IPS-15b (cell line): ENCODE data around the gene MANEA.
A peak's percentile ranks its signal among the peaks of the same experiment; 100 is the strongest.

Experiments used
- H3K27me3 ChIP-seq: one replicate; pipeline ENCODE4 v1.6.1; 2013; ENCODE audit warnings: low read length; ENCODE audit not compliant: control insufficient read depth, insufficient read depth
- H3K36me3 ChIP-seq: one replicate; pipeline ENCODE4 v1.6.1; 2013; ENCODE audit warnings: low read length; ENCODE audit not compliant: control insufficient read depth, insufficient read depth
- H3K4me1 ChIP-seq: one replicate; pipeline ENCODE4 v1.6.1; 2013; ENCODE audit warnings: mild to moderate bottlenecking, low read length; ENCODE audit not compliant: control insufficient read depth, insufficient read depth
- H3K4me3 ChIP-seq: one replicate; pipeline ENCODE4 v1.5.1; 2013; ENCODE audit warnings: low read depth, low read length
- H3K9ac ChIP-seq: one replicate; pipeline ENCODE4 v1.6.1; 2013; ENCODE audit warnings: low read depth, mild to moderate bottlenecking, low read length
- H3K9me3 ChIP-seq: one replicate; pipeline ENCODE4 v1.6.1; 2013; ENCODE audit warnings: mild to moderate bottlenecking, low read length; ENCODE audit not compliant: control insufficient read depth, insufficient read depth

Gene MANEA, protein sequence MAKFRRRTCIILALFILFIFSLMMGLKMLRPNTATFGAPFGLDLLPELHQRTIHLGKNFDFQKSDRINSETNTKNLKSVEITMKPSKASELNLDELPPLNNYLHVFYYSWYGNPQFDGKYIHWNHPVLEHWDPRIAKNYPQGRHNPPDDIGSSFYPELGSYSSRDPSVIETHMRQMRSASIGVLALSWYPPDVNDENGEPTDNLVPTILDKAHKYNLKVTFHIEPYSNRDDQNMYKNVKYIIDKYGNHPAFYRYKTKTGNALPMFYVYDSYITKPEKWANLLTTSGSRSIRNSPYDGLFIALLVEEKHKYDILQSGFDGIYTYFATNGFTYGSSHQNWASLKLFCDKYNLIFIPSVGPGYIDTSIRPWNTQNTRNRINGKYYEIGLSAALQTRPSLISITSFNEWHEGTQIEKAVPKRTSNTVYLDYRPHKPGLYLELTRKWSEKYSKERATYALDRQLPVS

DNA sequence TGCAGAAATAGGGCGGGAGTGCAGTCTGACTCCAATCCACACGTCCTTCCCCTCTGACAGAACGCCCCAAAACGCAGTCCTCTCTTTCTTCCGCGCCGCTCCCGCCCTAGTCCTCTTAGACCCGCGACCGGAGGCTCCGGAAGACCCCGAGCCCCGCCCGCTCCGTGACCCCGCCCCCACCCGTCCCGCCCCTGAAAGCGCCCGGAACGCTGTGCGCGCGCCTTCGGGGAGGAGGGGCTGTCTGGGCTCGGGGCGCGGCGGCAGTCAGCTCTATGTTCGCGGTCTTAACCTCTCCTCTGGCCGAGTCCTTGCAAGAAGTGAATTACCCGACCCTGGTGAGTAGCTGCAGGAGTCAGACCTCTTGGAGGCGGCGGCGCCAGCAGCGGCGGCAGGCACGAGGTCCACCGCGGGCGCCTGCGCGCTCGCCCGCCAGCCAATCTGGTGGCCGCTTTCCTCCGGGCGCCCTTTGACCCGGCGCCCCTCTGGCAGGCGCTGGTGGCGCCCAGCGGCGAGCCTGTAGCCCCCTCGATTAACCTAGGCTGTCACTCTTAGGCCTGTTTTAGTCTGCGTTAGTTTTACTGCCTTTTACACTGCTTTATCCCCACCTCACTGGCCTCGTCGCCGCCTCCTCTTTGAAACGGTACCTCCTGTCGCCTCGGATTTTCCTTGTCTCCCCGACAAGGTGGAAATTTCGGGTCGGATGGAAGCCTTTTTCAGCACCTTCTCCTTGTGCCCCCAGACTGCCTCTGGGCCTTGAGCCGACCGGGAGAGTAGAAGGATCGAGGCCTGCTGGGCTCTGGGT, at the start of gene MANEA:
TSS of gene MANEA (plus strand) at position 232 of the 802 bp plus-strand sequence. CDS start 8,905 bp downstream, outside the sequence.
- Histone ChIP-seq H3K9ac (peak within 1 kb of the TSS; percentile 68), H3K9me3 (no peaks in the 10 kb centered on the region), H3K4me1 (no peaks in the 10 kb centered on the region), H3K36me3 (no peaks in the 10 kb centered on the region), H3K27me3 (no peaks in the 10 kb centered on the region), H3K4me3 (peak within 1 kb of the TSS; percentile 81)

DNA sequence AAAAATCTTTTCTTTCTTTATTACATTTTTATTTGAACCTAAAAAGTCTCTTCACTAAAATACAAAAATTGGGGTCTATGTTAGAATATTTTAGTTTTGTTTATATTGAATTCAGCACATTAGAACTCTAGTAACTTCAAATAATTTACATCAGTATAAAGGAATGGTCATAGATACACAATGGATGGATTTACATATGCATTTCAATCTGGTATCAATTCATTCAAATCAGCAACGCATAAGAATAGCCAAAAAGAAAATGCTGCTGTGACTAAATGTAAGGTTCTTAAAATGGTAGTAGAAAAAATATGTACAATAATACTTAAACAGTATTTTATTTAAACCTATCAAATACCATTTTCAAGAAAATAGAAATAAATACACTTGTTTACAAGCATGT, 47.6 kb upstream of the MANEA start:
- no peaks in the 10 kb centered on the region for H3K36me3 ChIP-seq
- H3K27me3 ChIP-seq: no peaks in the 10 kb centered on the region
- H3K9ac ChIP-seq: no peak overlapping the region
- H3K9me3 ChIP-seq: no peaks in the 10 kb centered on the region
- peak overlapping the region; percentile 28 for H3K4me3 ChIP-seq
- peaks cover 22% of the 10 kb centered on the region for H3K4me1 ChIP-seq

DNA sequence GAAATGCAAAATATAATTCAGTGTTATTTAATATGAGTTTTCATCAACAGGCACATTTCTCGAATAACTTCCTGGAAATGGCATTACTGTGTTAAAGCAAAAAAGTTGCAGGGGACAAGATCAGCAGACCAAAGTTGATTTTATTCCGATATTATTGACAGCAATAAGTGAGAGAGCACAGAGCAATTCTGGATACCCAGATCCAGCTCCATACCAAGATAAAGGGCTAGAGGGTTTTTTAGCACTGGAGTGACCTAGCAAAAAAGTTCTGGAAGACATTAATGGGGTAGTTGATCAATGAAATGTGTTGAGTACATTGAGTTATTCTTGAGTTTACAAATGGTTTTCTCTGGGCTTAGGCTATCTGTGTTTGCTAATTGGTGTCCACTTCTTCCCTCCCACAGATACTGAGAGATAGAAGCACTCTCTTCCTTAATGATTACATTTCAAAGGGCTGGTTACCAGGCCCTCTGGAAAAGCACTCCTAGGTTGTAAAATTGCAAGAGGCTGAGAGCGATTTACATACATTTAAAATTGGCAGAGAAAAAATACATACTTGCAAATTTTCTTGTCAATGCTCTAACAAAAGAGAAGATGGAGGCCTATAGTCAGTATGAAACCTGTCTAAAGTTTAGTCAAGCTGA, 47.0 kb upstream of the MANEA start:
- H3K4me3 ChIP-seq: peak overlapping the region; percentile 28
- H3K9ac ChIP-seq: no peak overlapping the region

DNA sequence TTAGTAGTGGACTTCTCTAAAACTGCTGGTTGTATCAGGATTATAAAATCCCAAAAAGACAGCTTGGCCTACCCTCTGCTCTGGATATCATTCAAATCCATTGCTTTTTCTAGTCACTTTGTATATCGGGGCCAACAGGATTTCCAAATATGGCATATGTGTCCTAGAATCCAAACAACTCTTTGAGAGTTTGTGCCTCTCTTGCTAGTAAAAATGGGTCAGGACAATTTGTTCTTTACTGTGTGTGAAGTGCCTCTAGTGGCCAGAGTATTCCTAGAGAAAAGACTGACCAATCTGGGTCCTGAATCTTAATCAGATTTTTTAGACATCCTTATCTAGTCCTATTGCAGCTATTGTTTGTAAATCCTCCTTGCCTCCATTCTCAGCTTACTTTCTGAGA, 33.5 kb upstream of the MANEA start:
- Histone ChIP-seq H3K36me3 (no peaks in the 10 kb centered on the region), H3K4me1 (peaks cover 3% of the 10 kb centered on the region), H3K27me3 (no peaks in the 10 kb centered on the region), H3K9ac (no peak overlapping the region), H3K9me3 (no peaks in the 10 kb centered on the region), H3K4me3 (no peak overlapping the region)

More for the DNA sequence above, 47.0 kb upstream of the MANEA start:
- peaks cover 22% of the 10 kb centered on the region for H3K4me1 ChIP-seq
- no peaks in the 10 kb centered on the region for H3K9me3 ChIP-seq
- no peaks in the 10 kb centered on the region for H3K27me3 ChIP-seq
- H3K36me3 ChIP-seq: no peaks in the 10 kb centered on the region

DNA sequence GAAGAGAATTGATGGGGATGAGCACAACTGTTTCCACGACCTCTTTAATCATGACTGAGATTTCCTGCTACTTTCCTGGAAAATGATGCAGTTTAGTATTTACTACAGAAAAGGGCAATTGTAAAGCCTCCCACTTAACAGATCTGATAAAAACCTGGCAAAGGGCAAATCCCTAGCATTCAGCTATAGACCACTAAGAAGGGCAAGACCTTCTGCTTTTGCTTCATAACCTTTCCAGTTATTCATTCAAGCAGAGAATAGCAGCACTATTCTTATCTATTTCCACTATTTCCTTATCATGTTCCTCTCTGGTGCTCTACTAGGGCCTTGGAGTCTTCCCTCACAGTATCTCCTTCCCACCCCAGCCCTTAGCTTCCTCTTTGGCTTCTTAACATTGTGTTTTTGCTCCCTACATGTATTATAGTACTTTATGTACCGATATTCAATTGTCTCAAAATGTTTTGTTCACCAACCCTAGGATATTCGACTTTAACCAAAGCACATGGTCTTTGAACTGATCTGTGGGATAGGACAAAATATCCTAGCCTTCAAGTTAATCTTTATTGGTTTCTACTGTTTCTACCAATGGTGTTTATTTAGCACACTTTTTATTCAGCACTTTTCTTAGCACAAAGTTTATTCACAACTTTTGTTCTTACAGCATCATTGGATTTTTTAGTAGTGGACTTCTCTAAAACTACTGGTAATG, 32.7 kb upstream of the MANEA start:
- Histone ChIP-seq H3K36me3 (no peaks in the 10 kb centered on the region), H3K4me1 (peaks cover 3% of the 10 kb centered on the region), H3K4me3 (no peak overlapping the region), H3K27me3 (no peaks in the 10 kb centered on the region), H3K9me3 (no peaks in the 10 kb centered on the region), H3K9ac (no peak overlapping the region)

DNA sequence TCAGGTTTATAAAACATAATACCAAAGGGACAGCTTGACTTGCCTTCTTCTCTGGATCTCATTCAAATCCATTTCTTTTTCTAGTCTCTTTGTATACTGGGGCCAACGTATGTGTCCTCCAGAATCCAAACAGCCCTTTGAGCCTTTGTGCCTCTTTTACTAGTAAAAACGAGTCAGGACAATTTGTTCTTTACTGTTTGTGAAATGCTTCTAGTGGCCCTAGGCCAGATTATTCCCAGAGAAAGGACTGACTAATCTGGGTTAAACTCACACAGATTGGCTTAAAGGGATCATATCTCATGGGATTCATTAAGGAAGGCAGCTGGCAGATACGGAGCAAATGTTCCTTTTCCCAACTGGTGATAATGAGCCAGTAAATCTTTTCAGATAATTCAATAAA, 32.1 kb upstream of the MANEA start:
- Histone ChIP-seq H3K4me3 (no peak overlapping the region), H3K9ac (no peak overlapping the region), H3K9me3 (no peaks in the 10 kb centered on the region), H3K4me1 (peaks cover 3% of the 10 kb centered on the region), H3K27me3 (no peaks in the 10 kb centered on the region), H3K36me3 (no peaks in the 10 kb centered on the region)

DNA sequence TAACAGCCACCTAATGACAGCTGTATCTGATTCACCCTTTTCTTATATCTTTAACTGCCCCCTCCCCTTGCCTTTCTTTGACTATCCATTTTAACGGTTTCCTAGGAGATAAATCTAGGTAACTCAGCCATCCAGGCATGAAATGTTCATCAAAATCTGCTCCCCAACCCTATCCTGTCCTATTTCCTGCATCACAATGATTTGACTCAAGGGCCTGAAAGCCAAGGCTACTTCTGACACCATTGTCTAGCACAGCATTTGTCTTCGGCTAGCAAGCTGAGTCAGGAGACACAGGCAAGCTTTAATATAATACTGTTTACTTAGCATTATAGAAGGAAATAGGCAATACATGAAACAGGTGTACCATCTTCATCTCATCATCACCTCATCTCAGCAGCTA, 31.6 kb upstream of the MANEA start:
- Histone ChIP-seq H3K4me1 (peaks cover 3% of the 10 kb centered on the region), H3K9me3 (no peaks in the 10 kb centered on the region), H3K9ac (no peak overlapping the region), H3K4me3 (no peak overlapping the region), H3K36me3 (no peaks in the 10 kb centered on the region), H3K27me3 (no peaks in the 10 kb centered on the region)

DNA sequence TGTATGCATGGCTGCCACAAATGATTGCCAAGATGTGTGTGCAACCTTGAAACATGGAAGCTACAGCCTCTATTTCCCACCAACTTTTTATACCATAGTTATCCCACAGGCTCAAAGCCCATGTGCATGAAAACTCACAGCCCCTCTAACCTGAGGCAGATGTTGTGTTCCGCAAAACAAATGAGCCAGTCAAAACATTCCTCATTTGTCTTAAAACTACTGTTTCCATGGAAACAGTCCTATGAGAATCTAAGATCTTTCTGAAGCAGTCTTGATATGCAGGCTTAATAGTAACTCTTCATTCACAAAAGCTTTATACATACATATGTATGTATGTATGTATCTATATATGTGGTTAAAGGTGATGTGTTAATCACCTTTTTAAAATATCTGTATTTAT, 31.2 kb upstream of the MANEA start:
- no peaks in the 10 kb centered on the region for H3K27me3 ChIP-seq
- no peak overlapping the region for H3K4me3 ChIP-seq
- no peaks in the 10 kb centered on the region for H3K36me3 ChIP-seq
- peaks cover 3% of the 10 kb centered on the region for H3K4me1 ChIP-seq
- no peak overlapping the region for H3K9ac ChIP-seq
- no peaks in the 10 kb centered on the region for H3K9me3 ChIP-seq

DNA sequence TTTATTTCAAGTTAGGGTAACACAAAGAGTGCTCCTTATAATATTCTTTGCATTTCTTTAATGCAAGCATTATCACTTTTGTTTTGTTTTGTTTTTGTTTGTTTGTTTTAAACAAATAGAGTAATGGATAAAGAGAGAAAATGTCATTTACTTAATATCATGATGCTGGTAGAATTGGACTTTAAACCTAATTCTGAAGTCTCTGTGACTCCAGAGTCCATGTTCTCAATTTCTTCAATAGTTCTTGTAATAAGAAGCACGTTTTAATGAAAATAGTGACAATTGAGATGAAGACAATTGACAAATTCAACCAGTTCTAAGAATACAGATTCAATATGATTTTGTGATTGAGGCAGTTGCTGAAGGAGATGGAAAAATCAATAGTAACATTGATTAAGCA, 30.3 kb upstream of the MANEA start:
- Histone ChIP-seq H3K9ac (no peak overlapping the region), H3K4me3 (no peak overlapping the region), H3K27me3 (no peaks in the 10 kb centered on the region), H3K4me1 (peaks cover 3% of the 10 kb centered on the region), H3K36me3 (no peaks in the 10 kb centered on the region), H3K9me3 (no peaks in the 10 kb centered on the region)

DNA sequence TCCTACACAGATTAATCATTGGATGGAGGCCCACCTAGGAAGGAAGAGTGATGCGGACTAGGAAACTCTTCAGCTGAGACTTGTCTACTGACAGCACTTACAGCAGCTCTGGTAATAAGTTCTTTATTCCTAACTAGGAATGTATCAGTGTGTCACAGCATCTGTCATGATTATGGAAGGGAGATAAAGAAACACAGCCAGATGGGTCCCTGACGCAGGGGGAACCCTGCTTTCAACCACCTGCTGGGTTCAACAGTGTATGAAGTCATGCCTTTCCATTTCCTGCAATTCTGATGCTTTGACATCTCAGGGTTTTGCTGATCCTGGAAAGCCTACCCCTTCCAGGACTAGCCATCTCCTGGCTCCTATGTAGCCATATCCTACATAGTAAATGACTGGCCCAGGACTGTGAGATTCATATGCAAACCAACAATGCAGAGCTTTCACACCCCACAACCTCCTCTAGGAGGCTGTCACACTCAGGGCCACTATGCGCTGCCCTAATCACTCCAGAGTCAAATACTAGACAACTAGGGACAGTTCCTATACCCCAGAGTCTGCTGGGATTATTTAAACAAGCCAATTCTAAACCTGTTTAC, 29.0 kb upstream of the MANEA start:
- H3K9me3 ChIP-seq: no peaks in the 10 kb centered on the region
- no peak overlapping the region for H3K4me3 ChIP-seq
- no peaks in the 10 kb centered on the region for H3K27me3 ChIP-seq

More for the DNA sequence above, 29.0 kb upstream of the MANEA start:
- Histone ChIP-seq H3K9ac (no peak overlapping the region), H3K36me3 (no peaks in the 10 kb centered on the region), H3K4me1 (peaks cover 3% of the 10 kb centered on the region)
